Measurements from ENCODE around the gene KIF1B. TPM values are rescaled to one million over a fixed set of nuclear protein-coding genes. Genes with fewer than 3 reads are reported as not detected.
A peak's percentile ranks its signal among the peaks of the same experiment; 100 is the strongest.

The KIF1B gene
- total and polyA plus RNA-seq, 2 donors, result 5.5 to 6.9 TPM

DNA sequence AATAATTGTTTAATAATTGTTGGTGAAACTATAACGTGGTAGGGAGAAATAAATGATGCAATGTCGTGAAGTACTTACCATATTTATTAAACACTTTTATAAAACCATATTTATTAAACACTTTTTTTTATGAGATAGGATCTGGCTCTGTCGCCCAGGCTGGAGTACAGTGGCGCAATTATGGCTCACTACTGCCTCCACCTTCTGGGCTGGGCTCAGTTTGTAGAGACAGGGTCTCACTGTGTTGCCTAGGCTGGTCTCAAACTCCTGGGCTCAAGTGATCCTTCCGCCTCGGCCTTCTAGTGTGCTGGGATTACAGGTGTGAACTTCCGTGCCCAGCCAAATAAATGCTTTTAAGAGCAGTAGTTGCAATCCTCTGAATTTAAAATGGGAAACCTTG, 112.5 kb downstream of the KIF1B start:
- Histone ChIP-seq H3K27me3 (ENCODE audit: control insufficient read depth in 2 of 2, insufficient read depth in 1 of 2, low read length in 1 of 2) (no peaks in the 10 kb centered on the region), H3K27ac (ENCODE audit: low read depth in 1 of 2, low read length in 1 of 2) (no peak overlapping the region), H3K4me3 (ENCODE audit: low read length in 2 of 2) (no peak overlapping the region), H3K36me3 (ENCODE audit: control insufficient read depth in 2 of 2, insufficient read depth in 2 of 2, low read length in 1 of 2) (peaks cover 4 to 7% of the 10 kb centered on the region in 2 donors), H3K9me3 (ENCODE audit: control insufficient read depth in 2 of 2, insufficient read depth in 1 of 2, low read length in 1 of 2) (no peaks in the 10 kb centered on the region), H3K4me1 (ENCODE audit: control insufficient read depth in 2 of 2, insufficient read depth in 2 of 2, low read length in 2 of 2) (no peaks in the 10 kb centered on the region)
- no peak for DNase-seq (ENCODE audit: low read depth in 6 of 9, low spot score in 9 of 9)
- WGBS, result 98% methylated on average over 7 of the region's 7 CpGs

DNA sequence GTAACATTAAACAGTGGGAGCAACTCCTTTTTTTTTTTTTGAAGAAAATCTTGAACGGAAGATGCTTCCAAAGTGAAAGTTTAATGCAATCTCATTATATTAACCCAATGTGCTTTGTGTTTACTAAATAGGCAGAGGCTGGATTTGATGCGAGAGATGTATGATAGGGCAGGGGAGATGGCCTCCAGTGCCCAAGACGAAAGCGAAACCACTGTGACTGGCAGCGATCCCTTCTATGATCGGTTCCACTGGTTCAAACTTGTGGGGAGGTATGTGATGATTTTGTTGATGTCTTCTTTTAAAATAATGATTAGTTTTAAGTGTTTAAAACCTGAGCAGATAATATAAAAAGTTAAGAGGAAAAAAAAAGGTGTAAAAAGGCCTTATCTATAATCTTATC, 114.3 kb downstream of the KIF1B start:
- no peaks in the 10 kb centered on the region for H3K4me1 ChIP-seq (ENCODE audit: control insufficient read depth in 2 of 2, insufficient read depth in 2 of 2, low read length in 2 of 2)
- H3K27me3 ChIP-seq (ENCODE audit: control insufficient read depth in 2 of 2, insufficient read depth in 1 of 2, low read length in 1 of 2), result no peaks in the 10 kb centered on the region
- WGBS, result 97% methylated on average over 6 of the region's 6 CpGs
- DNase-seq (ENCODE audit: low read depth in 6 of 9, low spot score in 9 of 9), result no peak
- H3K36me3 ChIP-seq (ENCODE audit: control insufficient read depth in 2 of 2, insufficient read depth in 2 of 2, low read length in 1 of 2), result peaks cover 4 to 9% of the 10 kb centered on the region in 2 donors
- H3K27ac ChIP-seq (ENCODE audit: low read depth in 1 of 2, low read length in 1 of 2), result no peak overlapping the region
- no peak overlapping the region for H3K4me3 ChIP-seq (ENCODE audit: low read length in 2 of 2)
- H3K9me3 ChIP-seq (ENCODE audit: control insufficient read depth in 2 of 2, insufficient read depth in 1 of 2, low read length in 1 of 2), result no peaks in the 10 kb centered on the region

GRCh38 chr1:10325521-10325920, 115.2 kb downstream of the KIF1B start:
- no peaks in the 10 kb centered on the region for H3K4me1 ChIP-seq (ENCODE audit: control insufficient read depth in 2 of 2, insufficient read depth in 2 of 2, low read length in 2 of 2)
- 81% methylated on average over 3 of the region's 3 CpGs for WGBS
- no peak overlapping the region for H3K27ac ChIP-seq (ENCODE audit: low read depth in 1 of 2, low read length in 1 of 2)
- no peaks in the 10 kb centered on the region for H3K9me3 ChIP-seq (ENCODE audit: control insufficient read depth in 2 of 2, insufficient read depth in 1 of 2, low read length in 1 of 2)
- H3K36me3 ChIP-seq (ENCODE audit: control insufficient read depth in 2 of 2, insufficient read depth in 2 of 2, low read length in 1 of 2), result peaks cover 4 to 9% of the 10 kb centered on the region in 2 donors
- H3K27me3 ChIP-seq (ENCODE audit: control insufficient read depth in 2 of 2, insufficient read depth in 1 of 2, low read length in 1 of 2), result no peaks in the 10 kb centered on the region
- DNase-seq (ENCODE audit: low read depth in 6 of 9, low spot score in 9 of 9), result peak in 1 of 9 donors; percentile 6
- H3K4me3 ChIP-seq (ENCODE audit: low read length in 2 of 2), result no peak overlapping the region

DNA sequence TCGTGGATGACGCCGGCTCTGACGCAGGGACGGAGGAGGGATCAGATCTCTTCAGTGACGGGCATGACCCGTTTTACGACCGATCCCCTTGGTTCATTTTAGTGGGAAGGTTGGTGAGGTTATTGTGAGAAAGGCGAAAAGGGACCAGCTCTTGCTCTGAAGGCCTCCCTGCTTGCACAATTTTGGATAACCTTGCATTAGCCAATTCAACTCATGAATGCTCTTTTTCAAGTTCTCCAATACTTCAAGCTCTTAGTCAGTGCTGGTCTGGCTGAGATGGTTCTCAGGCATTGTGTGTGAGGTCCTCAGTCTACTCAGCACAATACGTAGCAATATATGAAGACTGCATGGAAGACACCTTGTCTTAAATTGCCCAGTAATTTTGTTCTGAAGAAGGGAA, 115.9 kb downstream of the KIF1B start:
- WGBS, result 97% methylated on average over 11 of the region's 11 CpGs
- H3K36me3 ChIP-seq (ENCODE audit: control insufficient read depth in 2 of 2, insufficient read depth in 2 of 2, low read length in 1 of 2), result peaks cover 4 to 9% of the 10 kb centered on the region in 2 donors
- no peaks in the 10 kb centered on the region for H3K4me1 ChIP-seq (ENCODE audit: control insufficient read depth in 2 of 2, insufficient read depth in 2 of 2, low read length in 2 of 2)
- H3K27me3 ChIP-seq (ENCODE audit: control insufficient read depth in 2 of 2, insufficient read depth in 1 of 2, low read length in 1 of 2), result no peaks in the 10 kb centered on the region
- H3K9me3 ChIP-seq (ENCODE audit: control insufficient read depth in 2 of 2, insufficient read depth in 1 of 2, low read length in 1 of 2), result no peaks in the 10 kb centered on the region
- no peak for DNase-seq (ENCODE audit: low read depth in 6 of 9, low spot score in 9 of 9)
- H3K27ac ChIP-seq (ENCODE audit: low read depth in 1 of 2, low read length in 1 of 2), result no peak overlapping the region
- H3K4me3 ChIP-seq (ENCODE audit: low read length in 2 of 2), result no peak overlapping the region

DNA sequence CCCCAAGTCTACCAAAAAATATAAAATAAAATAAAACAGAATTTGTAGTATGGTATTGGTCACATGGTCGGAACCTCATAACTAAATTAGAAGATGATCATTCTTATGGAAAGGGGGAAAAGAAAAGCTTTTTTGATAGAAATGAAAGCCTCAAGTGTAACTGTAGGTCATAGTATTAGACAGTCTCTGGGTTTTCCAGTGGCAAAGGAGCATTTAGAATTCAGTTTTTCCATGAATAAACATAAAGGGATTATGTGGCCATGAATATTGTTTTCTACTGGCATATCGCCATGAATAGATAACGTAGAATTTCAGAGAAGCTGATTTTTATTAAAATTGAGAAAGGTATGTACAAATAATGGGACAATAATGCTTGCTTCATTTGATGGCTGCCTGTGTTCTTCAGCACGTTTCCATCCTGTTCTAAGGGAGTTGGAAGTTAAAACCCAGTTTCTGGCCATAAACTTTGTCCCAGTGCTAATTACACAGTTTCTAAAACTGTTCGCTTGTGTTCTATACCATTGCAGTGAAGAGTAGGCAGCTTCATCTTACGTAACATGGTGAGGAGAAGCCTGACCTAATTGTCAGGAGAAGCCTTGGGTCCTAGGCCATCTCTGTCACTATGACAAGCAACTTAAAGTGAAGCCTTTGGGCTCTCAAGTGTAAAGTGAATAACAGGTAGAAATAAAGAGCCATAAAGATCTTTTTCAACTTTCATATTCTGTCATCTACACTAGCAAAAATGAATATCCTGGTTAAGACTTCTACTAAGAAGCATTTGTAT, 118.0 kb downstream of the KIF1B start:
- H3K27ac ChIP-seq (ENCODE audit: low read depth in 1 of 2, low read length in 1 of 2), result no peak overlapping the region
- no peak for DNase-seq (ENCODE audit: low read depth in 6 of 9, low spot score in 9 of 9)
- no peaks in the 10 kb centered on the region for H3K27me3 ChIP-seq (ENCODE audit: control insufficient read depth in 2 of 2, insufficient read depth in 1 of 2, low read length in 1 of 2)
- H3K4me3 ChIP-seq (ENCODE audit: low read length in 2 of 2), result no peak overlapping the region
- no peaks in the 10 kb centered on the region for H3K9me3 ChIP-seq (ENCODE audit: control insufficient read depth in 2 of 2, insufficient read depth in 1 of 2, low read length in 1 of 2)
- peaks cover 4 to 7% of the 10 kb centered on the region in 2 donors for H3K36me3 ChIP-seq (ENCODE audit: control insufficient read depth in 2 of 2, insufficient read depth in 2 of 2, low read length in 1 of 2)
- no peaks in the 10 kb centered on the region for H3K4me1 ChIP-seq (ENCODE audit: control insufficient read depth in 2 of 2, insufficient read depth in 2 of 2, low read length in 2 of 2)
- WGBS, result 98% methylated on average over 6 of the region's 6 CpGs

- Histone ChIP-seq H3K27me3 (ENCODE audit: control insufficient read depth in 2 of 2, insufficient read depth in 1 of 2, low read length in 1 of 2) (no peaks in the 10 kb centered on the region), H3K36me3 (ENCODE audit: control insufficient read depth in 2 of 2, insufficient read depth in 2 of 2, low read length in 1 of 2) (peaks cover 4 to 12% of the 10 kb centered on the region in 2 donors), H3K9me3 (ENCODE audit: control insufficient read depth in 2 of 2, insufficient read depth in 1 of 2, low read length in 1 of 2) (no peaks in the 10 kb centered on the region), H3K4me3 (ENCODE audit: low read length in 2 of 2) (no peak overlapping the region), H3K4me1 (ENCODE audit: control insufficient read depth in 2 of 2, insufficient read depth in 2 of 2, low read length in 2 of 2) (no peaks in the 10 kb centered on the region), H3K27ac (ENCODE audit: low read depth in 1 of 2, low read length in 1 of 2) (no peak overlapping the region)
- WGBS, result 94% methylated on average over 3 of the region's 3 CpGs
- no peak for DNase-seq (ENCODE audit: low read depth in 6 of 9, low spot score in 9 of 9)
Measured at GRCh38 chr1:10337436-10337835, 127.1 kb downstream of the KIF1B start.

DNA sequence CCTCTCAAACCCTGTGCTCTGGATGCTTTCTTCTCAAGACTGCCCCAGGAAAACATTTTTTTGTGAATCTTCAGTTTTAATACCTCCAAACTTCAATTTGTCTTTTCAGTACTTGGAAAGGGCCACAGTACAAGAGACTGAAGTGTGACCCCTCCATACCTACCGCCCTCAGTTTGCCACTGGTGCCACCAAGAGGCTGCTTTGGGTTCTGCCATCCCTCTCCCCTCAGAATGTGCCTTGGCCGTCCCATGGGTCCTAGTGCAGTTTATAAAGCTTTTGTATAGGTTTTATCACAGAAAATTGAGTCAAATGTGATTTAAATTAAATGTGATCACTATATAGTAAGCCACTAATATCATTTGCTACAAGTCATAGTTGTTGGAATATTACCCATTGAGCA, 127.7 kb downstream of the KIF1B start:
- Histone ChIP-seq H3K27me3 (ENCODE audit: control insufficient read depth in 2 of 2, insufficient read depth in 1 of 2, low read length in 1 of 2) (no peaks in the 10 kb centered on the region), H3K4me3 (ENCODE audit: low read length in 2 of 2) (no peak overlapping the region), H3K4me1 (ENCODE audit: control insufficient read depth in 2 of 2, insufficient read depth in 2 of 2, low read length in 2 of 2) (no peaks in the 10 kb centered on the region), H3K27ac (ENCODE audit: low read depth in 1 of 2, low read length in 1 of 2) (no peak overlapping the region), H3K9me3 (ENCODE audit: control insufficient read depth in 2 of 2, insufficient read depth in 1 of 2, low read length in 1 of 2) (no peaks in the 10 kb centered on the region), H3K36me3 (ENCODE audit: control insufficient read depth in 2 of 2, insufficient read depth in 2 of 2, low read length in 1 of 2) (peaks cover 4 to 12% of the 10 kb centered on the region in 2 donors)
- DNase-seq (ENCODE audit: low read depth in 6 of 9, low spot score in 9 of 9), result peak in 7 of 9 donors; percentile 13 to 57 (median 24)
- WGBS, result 68% methylated on average over 2 of the region's 2 CpGs

DNA sequence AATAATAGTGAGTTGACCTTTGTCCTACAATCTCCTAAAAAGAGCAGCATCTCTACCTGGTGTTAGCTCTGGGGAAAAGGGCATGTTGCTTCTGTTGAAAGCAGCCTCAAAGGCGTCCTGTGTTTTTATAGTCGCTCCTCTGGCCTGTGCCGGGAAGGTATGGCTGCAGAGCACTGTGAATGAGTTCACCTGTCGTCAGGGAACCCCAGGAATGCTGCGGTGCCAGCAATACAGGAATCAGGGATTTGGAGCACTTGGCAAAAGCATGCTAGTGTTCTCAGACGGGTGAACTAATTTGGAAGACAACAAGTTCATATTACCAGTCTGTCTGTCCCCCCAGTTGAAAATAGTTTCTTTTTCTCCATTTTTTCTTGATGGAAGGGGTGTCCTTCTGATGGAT, 128.2 kb downstream of the KIF1B start:
- DNase-seq (ENCODE audit: low read depth in 6 of 9, low spot score in 9 of 9), result no peak
- no peaks in the 10 kb centered on the region for H3K27me3 ChIP-seq (ENCODE audit: control insufficient read depth in 2 of 2, insufficient read depth in 1 of 2, low read length in 1 of 2)
- no peak overlapping the region for H3K4me3 ChIP-seq (ENCODE audit: low read length in 2 of 2)
- WGBS, result 97% methylated on average over 6 of the region's 6 CpGs
- H3K27ac ChIP-seq (ENCODE audit: low read depth in 1 of 2, low read length in 1 of 2), result no peak overlapping the region
- H3K4me1 ChIP-seq (ENCODE audit: control insufficient read depth in 2 of 2, insufficient read depth in 2 of 2, low read length in 2 of 2), result no peaks in the 10 kb centered on the region
- H3K36me3 ChIP-seq (ENCODE audit: control insufficient read depth in 2 of 2, insufficient read depth in 2 of 2, low read length in 1 of 2), result peaks cover 4 to 12% of the 10 kb centered on the region in 2 donors
- no peaks in the 10 kb centered on the region for H3K9me3 ChIP-seq (ENCODE audit: control insufficient read depth in 2 of 2, insufficient read depth in 1 of 2, low read length in 1 of 2)

GRCh38 chr1:10339036-10339567, 128.7 kb downstream of the KIF1B start:
- no peaks in the 10 kb centered on the region for H3K9me3 ChIP-seq (ENCODE audit: control insufficient read depth in 2 of 2, insufficient read depth in 1 of 2, low read length in 1 of 2)
- H3K36me3 ChIP-seq (ENCODE audit: control insufficient read depth in 2 of 2, insufficient read depth in 2 of 2, low read length in 1 of 2), result peaks cover 4 to 12% of the 10 kb centered on the region in 2 donors
- no peak for DNase-seq (ENCODE audit: low read depth in 6 of 9, low spot score in 9 of 9)
- no peaks in the 10 kb centered on the region for H3K27me3 ChIP-seq (ENCODE audit: control insufficient read depth in 2 of 2, insufficient read depth in 1 of 2, low read length in 1 of 2)
- WGBS, result 97% methylated on average over 4 of the region's 4 CpGs
- no peaks in the 10 kb centered on the region for H3K4me1 ChIP-seq (ENCODE audit: control insufficient read depth in 2 of 2, insufficient read depth in 2 of 2, low read length in 2 of 2)
- no peak overlapping the region for H3K4me3 ChIP-seq (ENCODE audit: low read length in 2 of 2)
- H3K27ac ChIP-seq (ENCODE audit: low read depth in 1 of 2, low read length in 1 of 2), result no peak overlapping the region

Measured in thymus (tissue), 11 donors.